HepG2 (cell line): ENCODE data around the gene OPN1LW. TPM values are rescaled to one million over a fixed set of nuclear protein-coding genes. Genes with fewer than 3 reads are reported as not detected.
"Not testable (repeated sequence)": the region's sequence is repeated elsewhere in the genome, so short reads cannot be mapped to it uniquely, and the experiment has no call there.

Experiments
- ATAC-seq: fragments of 200-7000 bp; cut with Tn5 transposase; 3 replicates; pipeline ENCODE4 v1.9.1; 2020; ENCODE audit warnings: mild to moderate bottlenecking, moderate library complexity
- BruUV-seq: library from RNA; stranded (reverse); fragments of 400-500 nt; replicated peaks from 2 replicates; lab custom pipeline; 2021; lab: Mats Ljungman, UMichigan
- CTCF ChIA-PET: fragments of 300-600 bp; formaldehyde crosslinking; extraction: SDS; loops from one replicate; lab custom pipeline; 2021; ENCODE audit warnings: low total read pairs, inconsistent platforms, low intra/inter-chr PET ratio; lab: Yijun Ruan, JAX
- POLR2A ChIA-PET: fragments of 350-600 bp; sonication (Branson Sonifier 250); formaldehyde crosslinking; loops from one replicate; lab custom pipeline; 2020; ENCODE audit warnings: antibody characterized with exemption, inconsistent platforms; lab: Yijun Ruan, JAX
- DNase-seq: peaks from one replicate; pipeline ENCODE4 v3.0.0-alpha.2; 2015; ENCODE audit warnings: low spot score
- FAIRE-seq: peaks from 3 replicates; lab custom pipeline; 2011; peaks lifted over from hg19 to GRCh38; lab: Jason Lieb, UNC
- H2AFZ ChIP-seq: one replicate; pipeline ENCODE4 v1.6.1; 2011; ENCODE audit warnings: low read length, inconsistent platforms
- H3K27ac ChIP-seq: fragments of 300-600 bp; 3 replicates; pipeline ENCODE4 v1.8.0; 2011; ENCODE audit warnings: mixed run types, mild to moderate bottlenecking, mixed read lengths, low read length, inconsistent platforms; ENCODE audit not compliant: insufficient read depth; ENCODE audit errors: extremely low read length
- H3K27me3 ChIP-seq, 2 experiments: fragments of 200-600 bp in 1 of 2; 2 replicates in 1 of 2; 3 replicates in 1 of 2; pipeline versions ENCODE4 v1.6.0 to v1.8.0; 2011; ENCODE audit warnings: low read length in 2 of 2, mild to moderate bottlenecking in 2 of 2, moderate library complexity in 2 of 2, inconsistent platforms in 1 of 2; ENCODE audit not compliant: insufficient read depth in 2 of 2, control insufficient read depth in 1 of 2
- H3K36me3 ChIP-seq, 2 experiments: fragments of 200-600 bp in 1 of 2; replicated peaks in 1 of 2; 2 replicates in 1 of 2; 3 replicates in 1 of 2; pipeline versions ENCODE4 v1.5.1 to v1.8.0; 2011; ENCODE audit warnings: low read length in 2 of 2, inconsistent platforms in 1 of 2; ENCODE audit not compliant: insufficient read depth in 2 of 2, control insufficient read depth in 1 of 2
- H3K4me1 ChIP-seq: 2 replicates; pipeline ENCODE4 v1.5.1; 2012; ENCODE audit warnings: low read length, inconsistent platforms; ENCODE audit not compliant: insufficient read depth
- H3K4me2 ChIP-seq: 2 replicates; pipeline ENCODE4 v1.6.0; 2011; ENCODE audit warnings: low read depth, low read length, inconsistent platforms
- H3K4me3 ChIP-seq, 3 experiments: fragments of 200-600 bp in 1 of 3; sonication (generic), shearing (Covaris generic) in 1 of 3; replicated peaks in 1 of 3; 2 replicates each; pipeline ENCODE4 v1.5.1; 2011 to 2016; ENCODE audit warnings: low read length in 3 of 3, inconsistent platforms in 2 of 3, low read depth in 2 of 3, mild to moderate bottlenecking in 2 of 3, control low read depth in 1 of 3, mixed read lengths in 1 of 3; ENCODE audit not compliant: insufficient read depth in 1 of 3
- H3K79me2 ChIP-seq: one replicate; pipeline ENCODE4 v1.6.1; 2011; ENCODE audit warnings: low read length, inconsistent platforms; ENCODE audit not compliant: insufficient read depth
- H3K9ac ChIP-seq: 2 replicates; pipeline ENCODE4 v1.6.0; 2011; ENCODE audit warnings: mild to moderate bottlenecking, low read depth, low read length, inconsistent platforms; ENCODE audit not compliant: insufficient read depth
- H3K9me3 ChIP-seq: 2 replicates; pipeline ENCODE4 v1.5.1; 2012; ENCODE audit warnings: mild to moderate bottlenecking, low read length
- H4K20me1 ChIP-seq: 2 replicates; pipeline ENCODE4 v1.6.0; 2011; ENCODE audit warnings: inconsistent platforms, mild to moderate bottlenecking, low read length, moderate library complexity; ENCODE audit not compliant: insufficient read depth
- AKAP8 ChIP-seq: sonication (generic); formaldehyde crosslinking; IDR thresholded peaks from 2 replicates; pipeline ENCODE4 v1.5.1; 2020; ENCODE audit warnings: mild to moderate bottlenecking, missing genetic modification reagents
- HDAC2 ChIP-seq: sonication (generic); formaldehyde crosslinking; IDR thresholded peaks from 2 replicates; pipeline ENCODE4 v1.4.0; 2020; ENCODE audit warnings: missing genetic modification reagents
- MAFF ChIP-seq: IDR thresholded peaks from 2 replicates; pipeline ENCODE4 v1.6.1; 2011; ENCODE audit warnings: low read depth, low read length, improper control_type of control experiment
- SMAD1 ChIP-seq: sonication (generic); formaldehyde crosslinking; IDR thresholded peaks from 2 replicates; pipeline ENCODE4 v1.4.0; 2020; ENCODE audit warnings: missing genetic modification reagents, low read depth, mild to moderate bottlenecking, borderline replicate concordance
- ZNF501 ChIP-seq: sonication (generic); formaldehyde crosslinking; IDR thresholded peaks from 2 replicates; pipeline ENCODE4 v1.5.1; 2020; ENCODE audit warnings: mild to moderate bottlenecking, moderate library complexity, missing genetic modification reagents
- ZNF609 ChIP-seq: sonication (generic); formaldehyde crosslinking; IDR thresholded peaks from 2 replicates; pipeline ENCODE4 v1.4.0; 2020; ENCODE audit warnings: mild to moderate bottlenecking, missing genetic modification reagents, borderline replicate concordance
- WGBS: methylation state at CpG from one replicate; pipeline ENCODE4 v1.1.6; 2017; ENCODE audit warnings: low lambda C conversion rate; 5-methylcytosine and 5-hydroxymethylcytosine counted together
- in situ Hi-C: cut with HindIII; loops from 2 replicates; pipeline ENCODE4 v1.10.0; 2017; ENCODE audit warnings: low pct_unique_long_range_greater_than_20kb; ENCODE audit not compliant: extremely low pct_ligation_motif_present
- intact Hi-C: fragments of 100-400 bp; cut with micrococcal nuclease; formaldehyde crosslinking; loops from one replicate; pipeline ENCODE4 v1.10.0; 2022; ENCODE audit not compliant: unreplicated experiment
- polyA plus RNA-seq, 8 experiments: library from polyadenylated mRNA; depleted of rRNA in 3 of 8; stranded (reverse) in 7 of 8; unstranded in 1 of 8; fragments of >200 nt; fragmentation: Illumina TruSeq in 4 of 8; extraction: Trizol in 4 of 8; gene quantifications; 2 replicates each; pipeline versions ENCODE4 v1.2.1 to v1.2.3, GENCODE V29; 2011 to 2016; ENCODE audit warnings: low read depth in 4 of 8, missing spikeins in 1 of 8, mixed read lengths in 1 of 8; ENCODE audit not compliant: insufficient read depth in 1 of 8
- total RNA-seq, 5 experiments: library from RNA; depleted of rRNA; stranded (reverse); fragments of >200 nt; fragmentation: Illumina TruSeq; extraction: Trizol; gene quantifications; 2 replicates each; pipeline ENCODE4 v1.2.3, GENCODE V29; 2016; ENCODE audit warnings: low read depth in 1 of 5

Gene OPN1LW
- total and polyA plus RNA-seq, 2 of the 13 experiments (the other 11 are each of a cell fraction or from before 2014, with no cell fraction given) = not detected

DNA sequence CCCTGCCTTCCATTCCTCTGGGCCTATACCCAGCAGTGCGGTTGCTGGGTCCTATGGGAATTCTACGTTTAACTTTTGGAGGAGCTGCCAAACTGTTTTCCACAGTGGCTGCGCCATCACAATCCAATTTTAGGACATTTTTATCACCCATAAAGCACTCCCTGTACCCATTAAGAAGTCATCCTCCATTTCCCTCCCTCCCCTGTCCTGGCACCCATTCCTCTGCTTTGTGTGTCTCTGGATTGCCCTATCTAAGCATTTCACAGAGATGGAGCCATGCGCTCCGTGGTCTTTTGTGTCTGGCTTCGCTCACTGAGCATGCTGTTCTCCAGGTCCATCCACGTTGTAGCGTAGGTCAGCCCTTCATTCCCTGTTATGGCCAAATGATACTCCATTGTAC is 1.7 kb upstream of the OPN1LW start (continued):
- TF ChIP-seq ZNF501 (CRISPR knock-in tag) = no peak
- no peak for TF ChIP-seq SMAD1 (CRISPR knock-in tag)
- no peak for TF ChIP-seq ZNF609
- no peak for TF ChIP-seq AKAP8 (CRISPR knock-in tag)
- TF ChIP-seq HDAC2 (CRISPR knock-in tag) = no peak

- BruUV-seq = no TSS peak
- Histone ChIP-seq H3K9me3 (no peaks in the 10 kb centered on the region), H3K9ac (no peak overlapping the region), H3K27me3 (no peaks in the 10 kb centered on the region; a peak in 1 of 5 replicates), H2AFZ (no peak overlapping the region), H3K79me2 (no peaks in the 10 kb centered on the region), H3K4me1 (peaks cover 18% of the 10 kb centered on the region), H4K20me1 (no peaks in the 10 kb centered on the region), H3K4me3 (no peak overlapping the region), H3K4me2 (no peak overlapping the region), H3K36me3 (no peaks in the 10 kb centered on the region), H3K27ac (no peak overlapping the region)
- CTCF ChIA-PET = no interaction called here
- intact Hi-C loops (no loop called here), in situ Hi-C loops (no loop called here)
- ATAC-seq (no peak), DNase-seq (no peak), FAIRE-seq (no peak)
- WGBS = 76% methylated on average over 5 of the region's 23 CpGs
- TF ChIP-seq MAFF = no peak
- POLR2A ChIA-PET = no interaction called here
Observed at GRCh38 chrX:154142950-154143745, 895 bp upstream of the OPN1LW start.

- H3K27me3 ChIP-seq, FAIRE-seq, in situ Hi-C loops, H3K9ac ChIP-seq, H4K20me1 ChIP-seq, POLR2A ChIA-PET, H3K36me3 ChIP-seq, H3K9me3 ChIP-seq, H3K4me3 ChIP-seq, H3K27ac ChIP-seq, DNase-seq, H3K79me2 ChIP-seq, ATAC-seq, H3K4me2 ChIP-seq, CTCF ChIA-PET, BruUV-seq, H2AFZ ChIP-seq, intact Hi-C loops, H3K4me1 ChIP-seq: not testable (repeated sequence)
- WGBS = no CpG with 5 or more reads among the region's 6 CpGs
Observed at GRCh38 chrX:154151030-154151429, 7.0 kb downstream of the OPN1LW start.
